Right lobe of liver (tissue), 6 donors: ENCODE data around the gene YWHAB. TPM values are rescaled to one million over a fixed set of nuclear protein-coding genes. Genes with fewer than 3 reads are reported as not detected.

Source experiments
- ATAC-seq, 4 donors: fragments of 200-7000 bp; cut with Tn5 transposase; one replicate each; pipeline ENCODE4 v1.9.1; 2020; ENCODE audit warnings: mild to moderate bottlenecking in 4 of 4, moderate library complexity in 4 of 4
- DNase-seq, 3 donors: peaks; one replicate each; pipeline ENCODE4 v3.0.0-alpha.2; 2020
- H3K27ac ChIP-seq, 3 donors: fragments of 200-600 bp; one replicate each; pipeline ENCODE4 v1.8.0; 2022
- H3K27me3 ChIP-seq, 2 donors: fragments of 200-600 bp; one replicate each; pipeline ENCODE4 v1.8.0; 2022
- H3K36me3 ChIP-seq, 4 donors: fragments of 200-600 bp; sonication (generic) in 1 of 4; one replicate each; pipeline versions ENCODE4 v1.5.1 to v1.8.0; 2017 to 2022; ENCODE audit warnings: control low read depth in 1 of 4
- H3K4me1 ChIP-seq, 4 donors: fragments of 200-600 bp; sonication (generic) in 1 of 4; one replicate each; pipeline versions ENCODE4 v1.5.1 to v1.8.0; 2017 to 2022; ENCODE audit warnings: control low read depth in 1 of 4
- H3K4me3 ChIP-seq, 3 donors: fragments of 200-600 bp; one replicate each; pipeline ENCODE4 v1.8.0; 2022
- H3K9me3 ChIP-seq, 4 donors: fragments of 200-600 bp; sonication (generic) in 1 of 4; one replicate each; pipeline versions ENCODE4 v1.5.1 to v1.8.0; 2017 to 2022; ENCODE audit warnings: control low read depth in 1 of 4
- CTCF ChIP-seq, 4 donors: fragments of 200-600 bp in 3 of 4; fragments of 450-650 bp in 1 of 4; IDR thresholded peaks; one replicate each; pipeline versions ENCODE4 v1.5.1 to v1.8.0; 2016 to 2022; ENCODE audit warnings: antibody characterized with exemption in 4 of 4, mild to moderate bottlenecking in 2 of 4
- POLR2A ChIP-seq: fragments of 450-650 bp; IDR thresholded peaks from one replicate; pipeline ENCODE4 v1.6.1; 2017; ENCODE audit warnings: antibody characterized with exemption, mild to moderate bottlenecking
- WGBS: methylation state at CpG from one replicate; pipeline ENCODE4 v1.1.6; 2018; ENCODE audit warnings: low coverage, low lambda C conversion rate; ENCODE audit not compliant: insufficient coverage; ENCODE audit errors: missing lambda C conversion rate; 5-methylcytosine and 5-hydroxymethylcytosine counted together
- intact Hi-C, 2 donors: fragments of 100-400 bp; cut with DNase I; formaldehyde crosslinking; loops; one replicate each; pipeline versions ENCODE4 v1.11.2 to v1.14.1; 2022
- total RNA-seq, 6 experiments: library from RNA; depleted of rRNA in 2 of 6; stranded (reverse); fragments of >200 nt in 2 of 6; fragmentation: NEBNext Ultra II Directional in 3 of 6; extraction: Animal tissue kit (Norgen Biotek cat#: 25700) in 3 of 6; gene quantifications; one replicate each; pipeline versions ENCODE4 v1.1.0 to v1.2.4, GENCODE V29; 2016 to 2023
- donor health status: DM: no; HTN: yes; CAD: no.
- donor health status: DM: no; HTN: no; CAD: no.
- donor health status: DM: no; HTN: no; CAD: no.
- donor health status: DM: no; HTN: yes; CAD: no.
- donor health status: DM: no; HTN: yes; CAD: no.

YWHAB gene
- total RNA-seq, 6 experiments from 2014 or later, result 48.7 to 71.1 (median 54.5) TPM

DNA sequence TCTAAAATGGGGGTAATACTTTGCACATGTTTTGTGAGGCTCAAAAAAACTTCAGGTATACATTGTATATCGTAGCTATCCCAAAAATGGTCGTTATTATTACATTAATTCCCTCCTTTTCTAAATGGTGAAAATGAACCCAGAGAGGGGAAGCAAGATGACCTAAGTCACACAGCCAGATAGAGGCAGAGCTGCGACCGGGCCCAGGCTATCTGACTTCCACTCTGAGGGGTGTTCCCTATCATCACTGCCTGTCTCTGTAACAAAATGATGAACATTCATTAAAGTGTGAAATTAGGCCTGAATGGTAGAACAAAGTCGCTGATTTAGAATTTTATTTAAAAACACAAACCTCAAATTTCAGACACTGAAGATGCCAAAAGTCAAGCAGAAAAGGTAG lies 46.0 kb upstream of the YWHAB start:
- Histone ChIP-seq H3K36me3 (no peaks in the 10 kb centered on the region), H3K27me3 (peaks cover 0 to 6% of the 10 kb centered on the region in 2 donors), H3K9me3 (no peaks in the 10 kb centered on the region), H3K27ac (no peak overlapping the region), H3K4me1 (no peaks in the 10 kb centered on the region), H3K4me3 (no peak overlapping the region)
- intact Hi-C loops, result no loop called here
- ATAC-seq (no peak), DNase-seq (no peak)
- TF ChIP-seq POLR2A (no peak), CTCF (IDR thresholded peaks at IDR 0.05) (no peak)
- WGBS, result 65% methylated on average over 5 of the region's 5 CpGs

DNA sequence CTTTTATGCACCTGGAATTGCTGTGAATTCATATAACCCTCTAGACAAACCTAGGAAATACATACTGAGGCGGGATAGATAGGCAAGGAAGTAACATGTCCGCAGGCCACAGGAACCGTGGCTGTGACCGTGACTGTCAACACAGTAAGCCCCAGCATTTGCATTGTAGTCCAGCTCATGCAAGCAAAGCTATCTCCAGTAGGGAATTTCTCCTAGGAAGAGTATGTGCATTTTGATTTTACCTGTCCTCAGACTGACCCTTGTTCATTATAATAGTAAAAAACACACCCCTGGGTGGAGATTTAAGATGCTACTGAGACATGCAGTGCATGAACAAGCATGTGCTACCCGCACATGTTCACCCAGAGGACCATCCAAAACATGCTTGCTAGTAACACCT lies 44.7 kb upstream of the YWHAB start:
- H3K4me1 ChIP-seq, result no peaks in the 10 kb centered on the region
- TF ChIP-seq CTCF (IDR thresholded peaks at IDR 0.05) (no peak), POLR2A (no peak)

GRCh38 chr20:44841955-44842354 lies 43.5 kb upstream of the YWHAB start:
- no peak overlapping the region for H3K27ac ChIP-seq
- H3K9me3 ChIP-seq, result no peaks in the 10 kb centered on the region
- 55% methylated on average over 5 of the region's 6 CpGs for WGBS
- H3K4me1 ChIP-seq, result no peaks in the 10 kb centered on the region
- TF ChIP-seq POLR2A (no peak), CTCF (IDR thresholded peaks at IDR 0.05) (no peak)
- intact Hi-C loops, result no loop called here
- DNase-seq, result no peak
- ATAC-seq, result no peak
- H3K27me3 ChIP-seq, result peaks cover 0 to 6% of the 10 kb centered on the region in 2 donors
- no peak overlapping the region for H3K4me3 ChIP-seq
- no peaks in the 10 kb centered on the region for H3K36me3 ChIP-seq

More for the DNA sequence above, 44.7 kb upstream of the YWHAB start:
- Histone ChIP-seq H3K9me3 (no peaks in the 10 kb centered on the region), H3K27me3 (peaks cover 0 to 6% of the 10 kb centered on the region in 2 donors), H3K36me3 (no peaks in the 10 kb centered on the region), H3K4me3 (no peak overlapping the region), H3K27ac (no peak overlapping the region)
- DNase-seq (no peak), ATAC-seq (no peak)
- intact Hi-C loops, result no loop called here
- WGBS, result 57% methylated on average over 5 of the region's 5 CpGs

- H3K4me3 ChIP-seq, result no peak overlapping the region
- no peaks in the 10 kb centered on the region for H3K36me3 ChIP-seq
- intact Hi-C loops, result no loop called here
- no peaks in the 10 kb centered on the region for H3K4me1 ChIP-seq
- H3K27ac ChIP-seq, result no peak overlapping the region
- DNase-seq (no peak), ATAC-seq (no peak)
- TF ChIP-seq POLR2A (no peak), CTCF (IDR thresholded peaks at IDR 0.05) (no peak)
- WGBS, result 40% methylated on average over 5 of the region's 5 CpGs
- peaks cover 0 to 6% of the 10 kb centered on the region in 2 donors for H3K27me3 ChIP-seq
- H3K9me3 ChIP-seq, result no peaks in the 10 kb centered on the region
These were observed 41.6 kb upstream of the YWHAB start for GRCh38 chr20:44843876-44844275.
